T-helper 2 cell treated with Interferon-gamma antibody and Interleukin-4, amounts not matched to agents 5 μg/mL and 100 μg/mL, for 36 hours (primary cell): Measurements from ENCODE around the gene MAP1S.
A peak's percentile ranks its signal among the peaks of the same experiment; 100 is the strongest.

Source experiments
- DNase-seq: peaks from one replicate; pipeline ENCODE4 v3.0.0; 2021; ENCODE audit warnings: low spot score
- H3K27ac Mint-ChIP-seq: one replicate; pipeline ENCODE4 v1.8.0; 2021; ENCODE audit warnings: mild to moderate bottlenecking, mixed read lengths
- H3K27me3 Mint-ChIP-seq: one replicate; pipeline ENCODE4 v1.8.0; 2021; ENCODE audit warnings: low read depth, mixed read lengths
- H3K36me3 Mint-ChIP-seq: one replicate; pipeline ENCODE4 v1.8.0; 2021; ENCODE audit warnings: low read depth, mixed read lengths
- H3K4me1 Mint-ChIP-seq: one replicate; pipeline ENCODE4 v1.8.0; 2021; ENCODE audit warnings: low read depth, mixed read lengths
- H3K4me3 Mint-ChIP-seq: one replicate; pipeline ENCODE4 v1.8.0; 2022; ENCODE audit warnings: mild to moderate bottlenecking, moderate library complexity, mixed read lengths
- H3K9me3 Mint-ChIP-seq: one replicate; pipeline ENCODE4 v1.8.0; 2021; ENCODE audit warnings: mixed read lengths

Gene MAP1S

DNA sequence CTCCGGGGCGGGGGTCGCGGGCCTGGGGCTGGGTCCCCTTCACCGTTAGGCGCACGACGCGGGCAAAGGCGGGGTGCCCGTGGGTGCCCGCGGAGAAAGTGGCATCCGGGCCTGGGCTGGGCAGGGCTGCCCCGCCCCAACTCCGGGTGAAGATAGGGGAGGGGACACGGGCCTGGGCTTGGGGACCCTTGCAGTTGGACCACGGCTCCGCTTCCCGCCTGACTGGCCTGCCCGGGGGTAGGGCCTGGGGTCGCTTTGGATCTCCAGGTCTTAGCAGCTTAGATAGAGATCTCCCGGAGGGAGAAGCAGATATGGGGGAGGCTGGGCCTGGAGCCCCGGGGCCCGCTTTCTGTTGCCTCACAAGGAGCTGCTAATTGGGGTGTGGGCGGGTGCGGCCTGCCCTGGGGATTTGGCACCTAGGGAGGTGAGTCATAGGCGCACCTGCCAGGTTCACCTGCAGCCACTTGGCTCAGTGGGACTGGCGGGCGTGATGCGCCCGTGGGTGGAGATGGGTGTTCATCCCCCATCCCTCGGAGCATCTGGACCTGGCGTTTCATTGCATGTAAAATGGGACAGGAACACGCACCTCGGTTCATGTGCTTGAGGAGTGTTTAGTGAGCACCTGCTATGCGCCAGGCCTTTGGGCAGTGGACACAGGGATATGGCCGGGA, 585 bp downstream of the MAP1S start:
- Mint-ChIP-seq H3K4me3 (peak overlapping the region; percentile 89), H3K36me3 (peaks cover 2% of the 10 kb centered on the region), H3K4me1 (peaks cover 36% of the 10 kb centered on the region), H3K27me3 (peaks cover 2% of the 10 kb centered on the region), H3K9me3 (no peaks in the 10 kb centered on the region), H3K27ac (peak overlapping the region; percentile 64)
- DNase-seq: peak; percentile 23

DNA sequence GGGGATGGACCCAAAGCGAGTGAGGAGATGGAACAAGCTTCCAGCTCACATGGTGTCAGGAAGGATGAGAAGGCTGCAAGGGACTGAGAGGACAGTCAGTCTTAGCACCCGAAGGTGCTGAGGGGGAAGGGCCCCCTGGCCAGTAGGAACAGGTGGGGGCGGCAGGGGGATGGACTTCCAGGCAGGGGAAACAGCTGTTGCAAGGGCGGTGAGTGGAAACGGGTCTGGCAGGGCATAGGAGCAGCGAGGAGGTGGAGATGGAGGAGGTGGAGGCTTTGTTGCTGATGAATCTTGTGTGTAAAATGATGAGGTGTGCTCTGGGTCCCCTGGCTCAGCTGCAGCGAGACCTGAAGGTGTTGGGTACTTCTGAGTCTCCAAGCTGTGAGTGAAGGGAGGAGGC, 1.2 kb downstream of the MAP1S start:
- Mint-ChIP-seq H3K4me3 (peak overlapping the region; percentile 89), H3K27ac (peak overlapping the region; percentile 64), H3K36me3 (peaks cover 5% of the 10 kb centered on the region), H3K9me3 (no peaks in the 10 kb centered on the region), H3K27me3 (peaks cover 2% of the 10 kb centered on the region), H3K4me1 (peaks cover 36% of the 10 kb centered on the region)
- DNase-seq: no peak

DNA sequence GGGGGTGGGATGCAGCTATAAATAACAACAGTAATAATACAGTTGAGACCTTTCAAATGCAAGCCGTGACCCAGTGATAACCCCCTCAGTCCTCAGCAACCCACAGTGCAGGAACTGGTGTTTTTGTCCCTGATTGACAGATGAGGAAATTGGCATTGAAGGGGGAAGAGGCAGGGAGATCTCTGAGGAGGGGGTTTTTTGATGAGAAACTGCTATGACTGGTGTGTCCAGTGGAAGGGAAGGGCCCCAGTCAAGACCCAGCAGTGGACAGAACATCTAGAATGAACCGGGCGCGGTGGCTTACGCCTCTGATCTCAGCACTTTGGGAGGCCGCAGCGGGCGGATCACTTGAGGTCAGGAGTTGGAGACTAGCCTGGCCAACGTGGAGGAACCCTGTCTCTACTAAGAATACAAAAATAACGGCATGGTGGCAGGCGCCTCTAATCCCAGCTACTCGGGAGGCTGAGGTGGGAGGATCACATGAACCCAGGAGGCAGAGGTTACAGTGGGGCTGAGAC, 1.9 kb downstream of the MAP1S start:
- H3K27ac Mint-ChIP-seq: peak overlapping the region; percentile 6
- H3K36me3 Mint-ChIP-seq: peaks cover 7% of the 10 kb centered on the region
- peak overlapping the region; percentile 89 for H3K4me3 Mint-ChIP-seq
- no peak for DNase-seq
- peaks cover 2% of the 10 kb centered on the region for H3K27me3 Mint-ChIP-seq
- H3K9me3 Mint-ChIP-seq: no peaks in the 10 kb centered on the region
- peaks cover 36% of the 10 kb centered on the region for H3K4me1 Mint-ChIP-seq

DNA sequence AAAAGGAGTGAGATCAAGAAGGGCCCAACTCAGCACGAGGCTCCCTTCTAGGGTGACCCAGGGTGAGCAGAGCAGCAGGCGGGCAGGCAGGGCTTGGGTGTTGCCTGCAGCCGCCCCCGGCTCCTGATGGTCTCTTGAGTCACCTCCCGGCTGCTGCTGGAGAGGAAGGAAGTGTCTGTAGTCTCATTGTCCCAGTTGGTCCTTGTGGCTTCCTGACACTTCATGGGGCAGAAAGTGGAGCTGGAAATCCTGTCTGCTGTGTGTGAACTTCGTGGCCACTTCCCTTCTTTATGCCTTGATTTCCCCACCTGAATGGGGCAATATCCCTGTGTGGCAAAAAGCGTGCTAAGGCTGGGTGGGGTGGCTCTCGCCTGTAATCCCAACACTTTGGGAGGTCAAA, 2.5 kb downstream of the MAP1S start:
- peaks cover 36% of the 10 kb centered on the region for H3K4me1 Mint-ChIP-seq
- peaks cover 7% of the 10 kb centered on the region for H3K36me3 Mint-ChIP-seq
- peak overlapping the region; percentile 89 for H3K4me3 Mint-ChIP-seq
- DNase-seq: peak; percentile 23
- peak overlapping the region; percentile 6 for H3K27ac Mint-ChIP-seq
- peaks cover 2% of the 10 kb centered on the region for H3K27me3 Mint-ChIP-seq
- H3K9me3 Mint-ChIP-seq: no peaks in the 10 kb centered on the region

DNA sequence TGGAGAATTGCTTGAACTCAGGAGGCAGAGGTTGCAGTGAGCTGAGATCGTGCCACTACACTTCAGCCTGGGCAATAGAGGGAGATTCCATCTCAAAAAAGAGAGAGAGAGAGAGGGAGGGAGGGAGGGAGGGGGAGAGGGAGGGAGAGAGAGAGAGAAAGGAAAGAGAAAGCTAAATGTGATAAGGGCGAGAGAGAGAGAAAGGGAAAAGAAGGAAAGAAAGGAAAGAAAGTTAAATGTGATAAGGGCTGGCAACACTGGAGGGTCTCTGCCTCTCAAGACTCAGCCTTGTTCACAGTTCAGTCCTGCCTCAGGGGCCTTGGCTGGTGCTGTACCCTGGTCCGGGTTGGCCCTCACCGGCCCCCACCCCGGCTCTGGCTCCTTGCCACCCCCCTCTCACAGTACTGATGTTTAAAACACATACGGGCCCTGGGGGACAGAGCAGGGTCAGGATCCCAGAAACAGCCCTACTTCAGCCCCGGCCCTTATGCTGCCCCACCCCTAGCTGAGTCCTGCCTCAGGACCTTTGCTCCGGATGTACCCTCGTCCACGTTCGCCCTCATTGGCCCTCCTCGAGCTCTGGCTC, 3.5 kb downstream of the MAP1S start:
- no peak overlapping the region for H3K4me3 Mint-ChIP-seq
- no peaks in the 10 kb centered on the region for H3K9me3 Mint-ChIP-seq
- H3K27ac Mint-ChIP-seq: no peak overlapping the region
- H3K4me1 Mint-ChIP-seq: peaks cover 33% of the 10 kb centered on the region
- peaks cover 7% of the 10 kb centered on the region for H3K36me3 Mint-ChIP-seq
- no peak for DNase-seq
- no peaks in the 10 kb centered on the region for H3K27me3 Mint-ChIP-seq

DNA sequence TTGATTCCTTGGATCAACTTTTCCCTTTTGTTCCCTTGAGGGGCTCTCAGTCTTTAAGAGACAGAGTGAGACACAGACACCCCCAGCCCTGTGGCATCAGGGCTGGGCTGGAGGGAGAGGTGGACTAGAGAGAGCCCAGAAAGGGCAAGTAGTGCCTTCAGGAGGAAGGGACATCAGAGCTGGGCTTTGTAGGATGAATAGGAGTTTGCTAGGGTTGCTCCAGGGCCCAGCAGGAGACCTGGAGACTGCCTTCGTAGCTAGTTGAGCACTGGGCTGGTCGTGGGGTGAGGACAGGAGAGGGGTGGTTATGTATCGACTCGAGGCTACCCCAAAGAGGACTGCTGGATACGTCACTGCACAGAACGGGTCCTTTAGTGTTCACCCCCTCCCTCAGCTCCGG, 5.4 kb downstream of the MAP1S start:
- Mint-ChIP-seq H3K27me3 (no peaks in the 10 kb centered on the region), H3K9me3 (no peaks in the 10 kb centered on the region), H3K4me1 (peaks cover 23% of the 10 kb centered on the region), H3K4me3 (no peak overlapping the region), H3K36me3 (peaks cover 13% of the 10 kb centered on the region), H3K27ac (no peak overlapping the region)
- no peak for DNase-seq

DNA sequence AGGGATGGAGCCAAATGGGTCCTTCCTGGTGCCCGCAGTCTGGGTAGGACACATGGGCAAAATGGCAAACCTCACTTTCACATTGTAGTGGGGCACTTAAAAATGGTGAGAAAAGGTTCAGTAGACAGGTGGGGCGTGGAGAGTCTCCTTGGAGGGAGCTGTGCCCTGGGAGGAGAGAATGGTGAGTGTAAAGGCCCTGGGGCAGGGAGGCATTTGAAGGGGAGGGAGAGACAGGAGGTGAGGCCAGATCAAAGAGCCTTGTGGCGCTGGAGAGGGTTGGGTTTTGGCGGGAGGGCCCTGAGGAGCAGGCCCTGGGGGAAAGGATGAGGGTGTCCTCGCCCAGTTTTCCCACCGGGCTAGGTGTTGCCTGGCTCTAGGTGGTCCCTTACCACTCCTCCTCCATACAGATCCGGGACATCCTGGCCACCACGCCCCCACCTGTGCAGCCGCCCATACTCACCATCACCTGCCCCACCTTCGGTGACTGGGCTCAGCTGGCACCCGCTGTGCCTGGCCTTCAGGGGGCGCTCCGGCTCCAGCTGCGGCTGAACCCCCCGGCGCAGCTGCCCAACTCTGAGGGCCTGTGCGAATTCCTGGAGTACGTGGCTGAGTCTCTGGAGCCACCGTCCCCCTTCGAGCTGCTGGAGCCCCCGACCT, 6.3 kb downstream of the MAP1S start:
- H3K4me1 Mint-ChIP-seq: peaks cover 17% of the 10 kb centered on the region
- no peak overlapping the region for H3K27ac Mint-ChIP-seq
- peaks cover 21% of the 10 kb centered on the region for H3K36me3 Mint-ChIP-seq
- no peak for DNase-seq
- H3K9me3 Mint-ChIP-seq: no peaks in the 10 kb centered on the region
- H3K4me3 Mint-ChIP-seq: no peak overlapping the region
- no peaks in the 10 kb centered on the region for H3K27me3 Mint-ChIP-seq

DNA sequence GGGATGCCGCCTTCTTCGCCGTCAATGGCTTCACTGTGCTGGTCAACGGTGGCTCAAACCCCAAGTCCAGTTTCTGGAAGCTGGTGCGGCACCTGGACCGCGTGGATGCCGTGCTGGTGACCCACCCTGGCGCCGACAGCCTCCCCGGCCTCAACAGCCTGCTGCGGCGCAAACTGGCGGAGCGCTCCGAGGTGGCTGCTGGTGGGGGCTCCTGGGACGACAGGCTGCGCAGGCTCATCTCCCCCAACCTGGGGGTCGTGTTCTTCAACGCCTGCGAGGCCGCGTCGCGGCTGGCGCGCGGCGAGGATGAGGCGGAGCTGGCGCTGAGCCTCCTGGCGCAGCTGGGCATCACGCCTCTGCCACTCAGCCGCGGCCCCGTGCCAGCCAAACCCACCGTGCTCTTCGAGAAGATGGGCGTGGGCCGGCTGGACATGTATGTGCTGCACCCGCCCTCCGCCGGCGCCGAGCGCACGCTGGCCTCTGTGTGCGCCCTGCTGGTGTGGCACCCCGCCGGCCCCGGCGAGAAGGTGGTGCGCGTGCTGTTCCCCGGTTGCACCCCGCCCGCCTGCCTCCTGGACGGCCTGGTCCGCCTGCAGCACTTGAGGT, 7.0 kb downstream of the MAP1S start:
- Mint-ChIP-seq H3K4me1 (peaks cover 11% of the 10 kb centered on the region), H3K27ac (no peak overlapping the region), H3K27me3 (no peaks in the 10 kb centered on the region), H3K4me3 (no peak overlapping the region), H3K36me3 (peaks cover 26% of the 10 kb centered on the region), H3K9me3 (no peaks in the 10 kb centered on the region)
- DNase-seq: no peak

DNA sequence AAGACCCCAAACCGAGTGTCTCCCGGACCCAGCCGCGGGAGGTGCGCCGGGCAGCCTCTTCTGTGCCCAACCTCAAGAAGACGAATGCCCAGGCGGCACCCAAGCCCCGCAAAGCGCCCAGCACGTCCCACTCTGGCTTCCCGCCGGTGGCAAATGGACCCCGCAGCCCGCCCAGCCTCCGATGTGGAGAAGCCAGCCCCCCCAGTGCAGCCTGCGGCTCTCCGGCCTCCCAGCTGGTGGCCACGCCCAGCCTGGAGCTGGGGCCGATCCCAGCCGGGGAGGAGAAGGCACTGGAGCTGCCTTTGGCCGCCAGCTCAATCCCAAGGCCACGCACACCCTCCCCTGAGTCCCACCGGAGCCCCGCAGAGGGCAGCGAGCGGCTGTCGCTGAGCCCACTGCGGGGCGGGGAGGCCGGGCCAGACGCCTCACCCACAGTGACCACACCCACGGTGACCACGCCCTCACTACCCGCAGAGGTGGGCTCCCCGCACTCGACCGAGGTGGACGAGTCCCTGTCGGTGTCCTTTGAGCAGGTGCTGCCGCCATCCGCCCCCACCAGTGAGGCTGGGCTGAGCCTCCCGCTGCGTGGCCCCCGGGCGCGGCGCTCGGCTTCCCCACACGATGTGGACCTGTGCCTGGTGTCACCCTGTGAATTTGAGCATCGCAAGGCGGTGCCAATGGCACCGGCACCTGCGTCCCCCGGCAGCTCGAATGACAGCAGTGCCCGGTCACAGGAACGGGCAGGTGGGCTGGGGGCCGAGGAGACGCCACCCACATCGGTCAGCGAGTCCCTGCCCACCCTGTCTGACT, 7.9 kb downstream of the MAP1S start:
- peaks cover 32% of the 10 kb centered on the region for H3K36me3 Mint-ChIP-seq
- H3K27me3 Mint-ChIP-seq: no peaks in the 10 kb centered on the region
- H3K4me3 Mint-ChIP-seq: no peak overlapping the region
- H3K27ac Mint-ChIP-seq: no peak overlapping the region
- no peaks in the 10 kb centered on the region for H3K9me3 Mint-ChIP-seq
- peaks cover 2% of the 10 kb centered on the region for H3K4me1 Mint-ChIP-seq
- no peak for DNase-seq

DNA sequence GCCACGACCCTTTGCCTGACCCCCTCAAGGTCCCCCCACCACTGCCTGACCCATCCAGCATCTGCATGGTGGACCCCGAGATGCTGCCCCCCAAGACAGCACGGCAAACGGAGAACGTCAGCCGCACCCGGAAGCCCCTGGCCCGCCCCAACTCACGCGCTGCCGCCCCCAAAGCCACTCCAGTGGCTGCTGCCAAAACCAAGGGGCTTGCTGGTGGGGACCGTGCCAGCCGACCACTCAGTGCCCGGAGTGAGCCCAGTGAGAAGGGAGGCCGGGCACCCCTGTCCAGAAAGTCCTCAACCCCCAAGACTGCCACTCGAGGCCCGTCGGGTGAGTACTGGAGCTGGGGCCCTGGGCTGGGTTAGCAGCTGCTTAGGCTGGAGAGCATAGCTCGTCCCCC, 8.6 kb downstream of the MAP1S start:
- no peak for DNase-seq
- Mint-ChIP-seq H3K4me1 (peaks cover 2% of the 10 kb centered on the region), H3K9me3 (no peaks in the 10 kb centered on the region), H3K27ac (no peak overlapping the region), H3K27me3 (no peaks in the 10 kb centered on the region), H3K4me3 (no peak overlapping the region), H3K36me3 (peaks cover 35% of the 10 kb centered on the region)

DNA sequence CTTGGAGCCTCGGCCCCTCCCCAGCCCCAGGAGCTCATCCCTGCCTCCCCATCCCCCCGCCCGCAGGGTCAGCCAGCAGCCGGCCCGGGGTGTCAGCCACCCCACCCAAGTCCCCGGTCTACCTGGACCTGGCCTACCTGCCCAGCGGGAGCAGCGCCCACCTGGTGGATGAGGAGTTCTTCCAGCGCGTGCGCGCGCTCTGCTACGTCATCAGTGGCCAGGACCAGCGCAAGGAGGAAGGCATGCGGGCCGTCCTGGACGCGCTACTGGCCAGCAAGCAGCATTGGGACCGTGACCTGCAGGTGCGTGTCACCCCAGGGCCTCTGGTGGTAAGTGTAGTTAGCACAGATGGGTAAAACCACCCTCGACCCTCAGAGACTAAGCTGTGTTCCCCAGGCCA, 13.8 kb downstream of the MAP1S start:
- Mint-ChIP-seq H3K36me3 (peaks cover 44% of the 10 kb centered on the region), H3K9me3 (no peaks in the 10 kb centered on the region), H3K4me1 (peaks cover 2% of the 10 kb centered on the region), H3K27ac (no peak overlapping the region), H3K27me3 (no peaks in the 10 kb centered on the region), H3K4me3 (no peak overlapping the region)
- DNase-seq: no peak

DNA sequence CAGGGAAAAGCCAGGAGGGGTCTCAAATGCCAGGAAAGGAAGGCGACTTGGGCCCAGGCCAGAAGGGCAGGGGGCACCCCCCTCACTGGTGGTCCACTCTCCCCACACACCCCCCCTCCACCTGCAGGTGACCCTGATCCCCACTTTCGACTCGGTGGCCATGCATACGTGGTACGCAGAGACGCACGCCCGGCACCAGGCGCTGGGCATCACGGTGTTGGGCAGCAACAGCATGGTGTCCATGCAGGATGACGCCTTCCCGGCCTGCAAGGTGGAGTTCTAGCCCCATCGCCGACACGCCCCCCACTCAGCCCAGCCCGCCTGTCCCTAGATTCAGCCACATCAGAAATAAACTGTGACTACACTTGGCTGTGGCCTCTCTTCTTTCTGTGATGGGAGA, 14.9 kb downstream of the MAP1S start:
- H3K9me3 Mint-ChIP-seq: no peaks in the 10 kb centered on the region
- no peak overlapping the region for H3K4me3 Mint-ChIP-seq
- H3K4me1 Mint-ChIP-seq: peaks cover 5% of the 10 kb centered on the region
- no peaks in the 10 kb centered on the region for H3K27me3 Mint-ChIP-seq
- DNase-seq: no peak
- H3K27ac Mint-ChIP-seq: no peak overlapping the region
- H3K36me3 Mint-ChIP-seq: peaks cover 39% of the 10 kb centered on the region

DNA sequence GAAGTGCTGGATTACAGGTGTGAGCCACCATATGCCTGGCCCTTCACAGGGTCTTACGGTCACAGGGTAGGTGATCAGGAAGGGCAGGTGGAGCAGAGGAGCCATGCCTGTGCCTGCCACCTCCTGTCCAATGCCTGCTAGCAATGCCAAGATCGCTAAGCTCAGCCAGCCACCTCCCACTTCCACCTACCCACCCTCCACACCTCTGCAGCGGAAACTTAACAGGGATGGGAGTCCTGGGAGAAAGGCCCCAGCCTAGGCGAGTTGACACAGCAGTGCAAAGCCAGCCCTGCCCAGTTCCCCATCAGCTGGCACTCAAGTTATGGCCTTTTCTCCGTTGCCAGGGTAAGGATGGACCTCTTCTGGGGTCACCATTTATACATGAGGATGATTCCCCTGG, 16.1 kb downstream of the MAP1S start:
- H3K27ac Mint-ChIP-seq: no peak overlapping the region
- H3K4me3 Mint-ChIP-seq: no peak overlapping the region
- H3K9me3 Mint-ChIP-seq: no peaks in the 10 kb centered on the region
- no peak for DNase-seq
- peaks cover 7% of the 10 kb centered on the region for H3K4me1 Mint-ChIP-seq
- no peaks in the 10 kb centered on the region for H3K27me3 Mint-ChIP-seq
- peaks cover 31% of the 10 kb centered on the region for H3K36me3 Mint-ChIP-seq
